C4-2B (cell line): Measurements from ENCODE around the gene ZMAT5.

Source experiments
- H3K27ac ChIP-seq: fragments of 450-650 bp; 2 replicates; pipeline ENCODE4 v1.5.1; 2017
- CTCF ChIP-seq: fragments of 450-650 bp; conservative IDR thresholded peaks from 2 replicates; pipeline ENCODE4 v1.5.1; 2017; ENCODE audit warnings: mild to moderate bottlenecking
- ZFX ChIP-seq: fragments of 450-650 bp; IDR thresholded peaks from 2 replicates; pipeline ENCODE4 v1.6.1; 2017

Gene ZMAT5

GRCh38 chr22:29787371-29787980 lies 20.7 kb upstream of the ZMAT5 start:
- no peak for TF ChIP-seq CTCF
- TF ChIP-seq ZFX = no peak
- H3K27ac ChIP-seq = no peak overlapping the region

- H3K27ac ChIP-seq = no peak overlapping the region
- TF ChIP-seq CTCF (no peak), ZFX (no peak)
These were observed 19.2 kb upstream of the ZMAT5 start for GRCh38 chr22:29786031-29786430.

- TF ChIP-seq CTCF (no peak), ZFX (no peak)
- H3K27ac ChIP-seq = no peak overlapping the region
These were observed 17.9 kb upstream of the ZMAT5 start for GRCh38 chr22:29784451-29785361.

- H3K27ac ChIP-seq = no peak overlapping the region
- no peak for TF ChIP-seq CTCF
- no peak for TF ChIP-seq ZFX
These were observed 15.4 kb upstream of the ZMAT5 start for GRCh38 chr22:29782061-29782845.

- no peak overlapping the region for H3K27ac ChIP-seq
- TF ChIP-seq ZFX (no peak), CTCF (no peak)
These were observed 14.2 kb upstream of the ZMAT5 start for GRCh38 chr22:29780748-29781676.

GRCh38 chr22:29780220-29780619 lies 13.4 kb upstream of the ZMAT5 start:
- TF ChIP-seq CTCF (no peak), ZFX (no peak)
- no peak overlapping the region for H3K27ac ChIP-seq
